Muscle layer of colon (tissue), 2 donors: Measurements from ENCODE around the gene AFF1.

ENCODE experiments used
- H3K27ac ChIP-seq: one replicate; pipeline ENCODE4 v1.7.0; 2013; ENCODE audit warnings: low read depth, mild to moderate bottlenecking, low read length, moderate library complexity
- H3K27me3 ChIP-seq, 2 donors: one replicate each; pipeline ENCODE4 v1.7.0; 2013; ENCODE audit warnings: low read length in 2 of 2, mild to moderate bottlenecking in 2 of 2; ENCODE audit not compliant: insufficient read depth in 2 of 2, control insufficient read depth in 1 of 2
- H3K36me3 ChIP-seq: one replicate; pipeline ENCODE4 v1.7.0; 2013; ENCODE audit warnings: mild to moderate bottlenecking, low read length; ENCODE audit not compliant: insufficient read depth
- H3K4me1 ChIP-seq: one replicate; pipeline ENCODE4 v1.7.0; 2013; ENCODE audit warnings: mild to moderate bottlenecking, low read length; ENCODE audit not compliant: insufficient read depth
- H3K4me3 ChIP-seq, 2 donors: one replicate each; pipeline ENCODE4 v1.7.0; 2013; ENCODE audit warnings: low read length in 2 of 2, low read depth in 1 of 2, mild to moderate bottlenecking in 1 of 2, moderate library complexity in 1 of 2
- H3K9ac ChIP-seq: one replicate; pipeline ENCODE4 v1.7.0; 2013; ENCODE audit warnings: low read length
- H3K9me3 ChIP-seq: one replicate; pipeline ENCODE4 v1.7.0; 2013; ENCODE audit warnings: mild to moderate bottlenecking, low read length
- donor health status: abdominal sarcoma.
- donor health status: Adenocarcinoma of cecum.

The AFF1 gene

GRCh38 chr4:86934771-86935565 is at the start of gene AFF1:
TSS of gene AFF1 (plus strand) at chr4:86935011. CDS start at chr4:86948534, 13,523 bp downstream.
- H3K27me3 ChIP-seq = no peaks in the 10 kb centered on the region
- H3K9ac ChIP-seq = peak within 1 kb of the TSS; percentile 98
- H3K27ac ChIP-seq = peak within 1 kb of the TSS; percentile 93
- H3K36me3 ChIP-seq = peaks cover 4% of the 10 kb centered on the region
- H3K4me1 ChIP-seq = peaks cover 40% of the 10 kb centered on the region
- peak within 1 kb of the TSS; percentile 90 to 97 for H3K4me3 ChIP-seq
- no peaks in the 10 kb centered on the region for H3K9me3 ChIP-seq

GRCh38 chr4:86890790-86891189 is 44.0 kb upstream of the AFF1 start:
- Histone ChIP-seq H3K27ac (no peak overlapping the region), H3K9me3 (no peaks in the 10 kb centered on the region)

GRCh38 chr4:86891762-86892635 is 42.8 kb upstream of the AFF1 start, which contains the start of gene C4orf36:
TSS of gene C4orf36 (minus strand) at chr4:86892422. CDS start at chr4:86891520, 902 bp downstream.
- Histone ChIP-seq H3K9me3 (no peaks in the 10 kb centered on the region), H3K27ac (peak within 1 kb of the TSS; percentile 45), H3K36me3 (no peaks in the 10 kb centered on the region), H3K9ac (peak within 1 kb of the TSS; percentile 16), H3K4me1 (peaks cover 6% of the 10 kb centered on the region), H3K27me3 (no peaks in the 10 kb centered on the region), H3K4me3 (peak within 1 kb of the TSS; percentile 54 to 85)

More at GRCh38 chr4:86890790-86891189, 44.0 kb upstream of the AFF1 start:
- no peak overlapping the region for H3K4me3 ChIP-seq
- H3K27me3 ChIP-seq = no peaks in the 10 kb centered on the region
- no peak overlapping the region for H3K9ac ChIP-seq
- no peaks in the 10 kb centered on the region for H3K36me3 ChIP-seq
- H3K4me1 ChIP-seq = peaks cover 6% of the 10 kb centered on the region

- H3K27me3 ChIP-seq = no peaks in the 10 kb centered on the region
- H3K9ac ChIP-seq = peak overlapping the region; percentile 16
- H3K36me3 ChIP-seq = no peaks in the 10 kb centered on the region
- H3K4me1 ChIP-seq = peaks cover 6% of the 10 kb centered on the region
- H3K9me3 ChIP-seq = no peaks in the 10 kb centered on the region
- H3K27ac ChIP-seq = no peak overlapping the region
- peak overlapping the region; percentile 54 to 85 for H3K4me3 ChIP-seq
Observed at GRCh38 chr4:86892636-86892960, 42.2 kb upstream of the AFF1 start.

GRCh38 chr4:86893136-86893535 is 41.7 kb upstream of the AFF1 start:
- Histone ChIP-seq H3K27me3 (no peaks in the 10 kb centered on the region), H3K9ac (no peak overlapping the region), H3K4me1 (peaks cover 6% of the 10 kb centered on the region), H3K27ac (no peak overlapping the region), H3K9me3 (no peaks in the 10 kb centered on the region), H3K4me3 (no peak overlapping the region), H3K36me3 (no peaks in the 10 kb centered on the region)

GRCh38 chr4:86894455-86894854 is 40.4 kb upstream of the AFF1 start:
- no peak overlapping the region for H3K4me3 ChIP-seq

GRCh38 chr4:86895692-86896488 is 38.9 kb upstream of the AFF1 start:
- no peaks in the 10 kb centered on the region for H3K36me3 ChIP-seq
- no peak overlapping the region for H3K4me3 ChIP-seq
- no peak overlapping the region for H3K9ac ChIP-seq
- H3K9me3 ChIP-seq = no peaks in the 10 kb centered on the region
- H3K27me3 ChIP-seq = no peaks in the 10 kb centered on the region
- peaks cover 6% of the 10 kb centered on the region for H3K4me1 ChIP-seq
- H3K27ac ChIP-seq = no peak overlapping the region

More at GRCh38 chr4:86894455-86894854, 40.4 kb upstream of the AFF1 start:
- H3K27ac ChIP-seq = no peak overlapping the region
- H3K27me3 ChIP-seq = no peaks in the 10 kb centered on the region
- H3K9me3 ChIP-seq = no peaks in the 10 kb centered on the region
- no peak overlapping the region for H3K9ac ChIP-seq
- H3K36me3 ChIP-seq = no peaks in the 10 kb centered on the region
- H3K4me1 ChIP-seq = peaks cover 6% of the 10 kb centered on the region

GRCh38 chr4:86896596-86896995 is 38.2 kb upstream of the AFF1 start:
- H3K9me3 ChIP-seq = no peaks in the 10 kb centered on the region
- no peak overlapping the region for H3K9ac ChIP-seq
- H3K4me3 ChIP-seq = no peak overlapping the region
- no peaks in the 10 kb centered on the region for H3K36me3 ChIP-seq
- H3K27ac ChIP-seq = no peak overlapping the region
- peaks cover 6% of the 10 kb centered on the region for H3K4me1 ChIP-seq
- no peaks in the 10 kb centered on the region for H3K27me3 ChIP-seq

GRCh38 chr4:86898562-86898961 is 36.2 kb upstream of the AFF1 start:
- Histone ChIP-seq H3K27me3 (no peaks in the 10 kb centered on the region), H3K4me1 (no peaks in the 10 kb centered on the region), H3K9ac (no peak overlapping the region), H3K4me3 (no peak overlapping the region), H3K9me3 (no peaks in the 10 kb centered on the region), H3K36me3 (no peaks in the 10 kb centered on the region), H3K27ac (no peak overlapping the region)

- Histone ChIP-seq H3K27ac (no peak overlapping the region), H3K4me1 (no peaks in the 10 kb centered on the region), H3K9me3 (no peaks in the 10 kb centered on the region), H3K27me3 (no peaks in the 10 kb centered on the region), H3K4me3 (no peak overlapping the region), H3K36me3 (no peaks in the 10 kb centered on the region), H3K9ac (no peak overlapping the region)
Observed at GRCh38 chr4:86901864-86902263, 32.9 kb upstream of the AFF1 start.

GRCh38 chr4:86908251-86908657 is 26.6 kb upstream of the AFF1 start:
- Histone ChIP-seq H3K4me3 (no peak overlapping the region), H3K9ac (no peak overlapping the region)

More at GRCh38 chr4:86908251-86908657, 26.6 kb upstream of the AFF1 start:
- Histone ChIP-seq H3K27me3 (no peaks in the 10 kb centered on the region), H3K36me3 (peaks cover 4% of the 10 kb centered on the region), H3K9me3 (no peaks in the 10 kb centered on the region), H3K27ac (no peak overlapping the region), H3K4me1 (peaks cover 4% of the 10 kb centered on the region)
